ENCODE data around the gene FAM174B. TPM values are rescaled to one million over a fixed set of nuclear protein-coding genes. Genes with fewer than 3 reads are reported as not detected.

Gene FAM174B
- total RNA-seq, 1 donor from 2014 or later = 0.91 TPM

DNA sequence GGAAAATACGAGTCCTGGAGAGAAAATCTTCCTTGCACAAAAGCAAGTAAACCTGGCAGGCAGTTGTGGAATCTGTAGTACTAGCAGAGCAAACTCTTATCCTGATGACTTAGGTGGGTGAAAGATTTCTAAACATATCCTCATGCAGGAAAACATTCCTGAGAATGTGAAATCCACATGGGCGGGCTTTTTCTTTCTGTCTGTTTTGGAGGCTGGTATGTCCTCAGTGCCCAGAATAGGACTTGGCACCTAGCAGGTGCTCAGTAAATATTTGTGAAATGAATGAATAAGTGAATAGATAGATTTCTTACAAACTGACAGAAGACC lies 53.3 kb downstream of the FAM174B start:
- Mint-ChIP-seq H3K4me1 (no peaks in the 10 kb centered on the region), H3K27ac (no peak overlapping the region), H3K27me3 (no peaks in the 10 kb centered on the region), H3K4me3 (no peak overlapping the region), H3K36me3 (ENCODE audit: low read depth) (no peaks in the 10 kb centered on the region), H3K9me3 (peaks cover 4% of the 10 kb centered on the region)
- TF ChIP-seq, protein P1, sequence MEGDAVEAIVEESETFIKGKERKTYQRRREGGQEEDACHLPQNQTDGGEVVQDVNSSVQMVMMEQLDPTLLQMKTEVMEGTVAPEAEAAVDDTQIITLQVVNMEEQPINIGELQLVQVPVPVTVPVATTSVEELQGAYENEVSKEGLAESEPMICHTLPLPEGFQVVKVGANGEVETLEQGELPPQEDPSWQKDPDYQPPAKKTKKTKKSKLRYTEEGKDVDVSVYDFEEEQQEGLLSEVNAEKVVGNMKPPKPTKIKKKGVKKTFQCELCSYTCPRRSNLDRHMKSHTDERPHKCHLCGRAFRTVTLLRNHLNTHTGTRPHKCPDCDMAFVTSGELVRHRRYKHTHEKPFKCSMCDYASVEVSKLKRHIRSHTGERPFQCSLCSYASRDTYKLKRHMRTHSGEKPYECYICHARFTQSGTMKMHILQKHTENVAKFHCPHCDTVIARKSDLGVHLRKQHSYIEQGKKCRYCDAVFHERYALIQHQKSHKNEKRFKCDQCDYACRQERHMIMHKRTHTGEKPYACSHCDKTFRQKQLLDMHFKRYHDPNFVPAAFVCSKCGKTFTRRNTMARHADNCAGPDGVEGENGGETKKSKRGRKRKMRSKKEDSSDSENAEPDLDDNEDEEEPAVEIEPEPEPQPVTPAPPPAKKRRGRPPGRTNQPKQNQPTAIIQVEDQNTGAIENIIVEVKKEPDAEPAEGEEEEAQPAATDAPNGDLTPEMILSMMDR (IDR thresholded peaks at IDR 0.05) = no peak
- ChIA-PET CTCF (no interaction called here), POLR2A (no interaction called here)
- ATAC-seq (ENCODE audit: low read depth) (no peak), DNase-seq (no peak)
- intact Hi-C loops (cut with micrococcal nuclease) = no loop called here

DNA sequence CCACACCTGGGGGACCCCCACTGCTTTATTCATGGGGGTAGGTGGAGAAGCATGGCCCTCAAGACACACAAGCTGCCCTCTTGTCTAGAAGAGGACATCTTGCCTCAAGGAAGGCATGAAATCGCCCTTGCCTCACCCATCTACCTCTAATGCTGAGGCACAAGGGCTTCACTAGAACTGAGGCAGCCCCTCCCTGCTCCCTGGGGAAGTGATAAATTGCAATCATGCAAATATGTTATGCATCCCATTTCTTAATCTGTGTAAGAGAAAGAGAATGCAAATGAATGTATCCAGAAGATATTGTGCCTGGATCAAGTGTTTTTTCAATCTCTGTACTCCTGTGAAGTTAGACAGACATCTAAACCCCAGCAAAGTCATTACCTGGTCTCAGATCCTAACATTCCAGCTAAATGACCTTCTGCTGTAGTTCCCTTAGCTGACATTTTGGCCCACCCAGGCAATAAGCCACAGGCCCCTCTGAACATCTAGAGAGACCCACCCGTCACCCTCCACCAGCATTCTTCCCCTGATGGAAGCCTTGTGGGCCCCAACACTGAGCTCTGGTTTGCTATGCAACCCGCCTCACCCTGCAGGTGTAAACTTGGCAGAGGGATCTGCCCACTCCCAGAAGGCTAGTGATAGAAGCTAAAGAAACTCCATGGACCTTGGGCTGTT lies 53.8 kb downstream of the FAM174B start:
- no peak for ATAC-seq (ENCODE audit: low read depth)
- POLR2A ChIA-PET = no interaction called here

DNA sequence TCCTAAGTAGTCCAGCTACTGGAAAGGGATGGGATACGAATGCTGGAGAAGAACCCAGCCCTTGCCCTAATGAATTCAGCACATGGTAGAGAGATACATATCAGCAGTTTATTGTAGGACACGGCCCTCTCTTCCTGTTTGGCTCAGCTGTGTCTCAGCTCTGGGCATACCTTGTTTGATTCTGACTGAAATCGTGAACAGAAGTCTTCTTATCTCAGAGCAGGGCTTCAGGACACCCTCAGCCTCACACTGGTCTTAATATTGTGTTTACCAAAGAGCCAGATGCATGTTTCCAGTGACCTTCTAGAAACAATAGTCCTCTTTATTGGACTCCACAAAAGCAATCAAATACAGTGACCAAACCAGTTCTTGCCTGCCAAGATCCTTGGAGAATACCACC lies 54.7 kb downstream of the FAM174B start:
- no peak overlapping the region for H3K27ac Mint-ChIP-seq
- no peaks in the 10 kb centered on the region for H3K4me1 Mint-ChIP-seq
- DNase-seq (no peak), ATAC-seq (ENCODE audit: low read depth) (no peak)
- H3K27me3 Mint-ChIP-seq = no peaks in the 10 kb centered on the region
- no peaks in the 10 kb centered on the region for H3K9me3 Mint-ChIP-seq
- intact Hi-C loops (cut with micrococcal nuclease) = no loop called here
- no peaks in the 10 kb centered on the region for H3K36me3 Mint-ChIP-seq (ENCODE audit: low read depth)
- CTCF ChIA-PET = no interaction called here
- H3K4me3 Mint-ChIP-seq = no peak overlapping the region
- TF ChIP-seq, protein P1 (IDR thresholded peaks at IDR 0.05) = no peak
- POLR2A ChIA-PET = no interaction called here

More for the DNA sequence above, 53.8 kb downstream of the FAM174B start:
- H3K9me3 Mint-ChIP-seq = peaks cover 4% of the 10 kb centered on the region
- no peak overlapping the region for H3K4me3 Mint-ChIP-seq
- H3K4me1 Mint-ChIP-seq = no peaks in the 10 kb centered on the region
- CTCF ChIA-PET = no interaction called here
- no peak overlapping the region for H3K27ac Mint-ChIP-seq
- H3K36me3 Mint-ChIP-seq (ENCODE audit: low read depth) = no peaks in the 10 kb centered on the region
- intact Hi-C loops (cut with micrococcal nuclease) = no loop called here
- H3K27me3 Mint-ChIP-seq = no peaks in the 10 kb centered on the region
- TF ChIP-seq, protein P1 (IDR thresholded peaks at IDR 0.05) = no peak
- DNase-seq = no peak

DNA sequence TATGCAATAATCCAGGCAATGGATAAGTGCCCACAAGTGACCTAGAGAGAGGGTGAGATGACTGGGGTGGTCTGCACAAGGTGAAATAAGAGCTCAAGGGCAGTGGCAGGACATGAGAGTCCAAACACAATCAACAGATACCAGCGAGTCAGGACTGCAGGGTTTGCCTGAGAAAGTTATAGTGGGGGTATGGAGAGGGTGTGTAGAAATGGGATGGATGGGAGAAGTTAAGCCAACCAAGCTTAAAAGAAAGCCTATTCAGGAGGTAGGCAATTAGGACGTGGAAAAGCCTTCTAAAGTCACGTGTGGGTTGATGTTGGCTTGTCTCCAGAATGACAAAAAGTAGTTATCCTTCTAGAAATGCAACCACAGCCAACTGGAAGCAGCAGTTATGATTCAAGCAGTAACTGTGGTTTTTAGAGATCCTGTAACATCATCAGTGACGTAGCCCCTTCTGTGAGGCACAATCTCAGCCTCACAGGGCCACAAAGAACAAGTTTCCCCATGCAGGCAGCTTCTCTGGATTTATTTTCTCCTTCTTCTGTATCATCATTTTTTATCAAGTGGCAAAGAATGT lies 56.1 kb downstream of the FAM174B start:
- intact Hi-C loops (cut with micrococcal nuclease) = no loop called here
- ChIA-PET POLR2A (no interaction called here), CTCF (no interaction called here)
- no peak for ATAC-seq (ENCODE audit: low read depth)
- Mint-ChIP-seq H3K9me3 (no peaks in the 10 kb centered on the region), H3K4me3 (no peak overlapping the region), H3K4me1 (no peaks in the 10 kb centered on the region), H3K27me3 (no peaks in the 10 kb centered on the region), H3K36me3 (ENCODE audit: low read depth) (no peaks in the 10 kb centered on the region), H3K27ac (no peak overlapping the region)
- DNase-seq = no peak
- TF ChIP-seq, protein P1 (IDR thresholded peaks at IDR 0.05) = no peak

DNA sequence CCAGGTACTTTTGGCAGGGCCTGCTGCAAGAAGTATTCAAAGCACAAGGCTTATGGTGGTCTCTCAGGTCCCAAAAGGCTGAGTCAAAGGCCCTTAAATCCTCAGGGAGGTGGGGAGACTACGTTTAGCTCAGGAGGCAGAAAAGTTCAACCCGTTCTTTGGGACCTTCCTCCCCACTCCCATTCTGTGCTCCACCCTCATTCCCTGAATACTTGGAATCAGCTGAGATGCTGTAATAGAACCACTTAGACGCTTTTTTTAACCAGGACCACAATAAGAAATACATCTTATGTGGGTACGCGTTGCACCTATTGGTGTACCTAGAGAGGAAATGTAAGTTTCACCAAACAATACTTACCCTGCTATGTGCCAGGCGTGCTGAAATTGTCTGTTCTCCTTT lies 58.0 kb downstream of the FAM174B start:
- H3K27ac Mint-ChIP-seq = no peak overlapping the region
- H3K4me3 Mint-ChIP-seq = no peak overlapping the region
- TF ChIP-seq, protein P1 (IDR thresholded peaks at IDR 0.05) = no peak
- DNase-seq (no peak), ATAC-seq (ENCODE audit: low read depth) (no peak)
- H3K36me3 Mint-ChIP-seq (ENCODE audit: low read depth) = no peaks in the 10 kb centered on the region
- intact Hi-C loops (cut with micrococcal nuclease) = no loop called here
- no peaks in the 10 kb centered on the region for H3K4me1 Mint-ChIP-seq
- ChIA-PET POLR2A (no interaction called here), CTCF (no interaction called here)
- H3K27me3 Mint-ChIP-seq = peaks cover 5% of the 10 kb centered on the region
- H3K9me3 Mint-ChIP-seq = no peaks in the 10 kb centered on the region

All from activated B cell treated with CpG ODN at 0.5 μM for 24 hours (primary cell).